A549 (cell line): ENCODE data around the gene TTC24. TPM values are rescaled to one million over a fixed set of nuclear protein-coding genes. Genes with fewer than 3 reads are reported as not detected.

Source experiments
- ATAC-seq, 2 experiments: fragments of 200-7000 bp in 1 of 2; fragments of >200 bp in 1 of 2; cut with Nextera tagmentation in 1 of 2; cut with Tn5 transposase in 1 of 2; 3 replicates each; pipeline versions ENCODE4 v1.8.0 to v1.9.1; 2018 to 2020; ENCODE audit warnings: mild to moderate bottlenecking in 1 of 2, moderate library complexity in 1 of 2
- CTCF ChIA-PET: fragments of 300-600 bp; sonication (Branson Sonifier 250); formaldehyde crosslinking; extraction: SDS; loops from one replicate; lab custom pipeline; 2021; ENCODE audit warnings: antibody characterized with exemption, inconsistent platforms; lab: Yijun Ruan, JAX
- POLR2A ChIA-PET: fragments of 350-600 bp; formaldehyde crosslinking; extraction: SDS; loops from one replicate; lab custom pipeline; 2021; ENCODE audit warnings: antibody characterized with exemption, inconsistent platforms; lab: Yijun Ruan, JAX
- DNase-seq, 2 experiments: peaks; one replicate each; pipeline versions ENCODE4 v3.0.0 to v3.0.0-alpha.2; 2011 to 2016; ENCODE audit warnings: low read depth in 1 of 2, low spot score in 1 of 2
- FAIRE-seq: peaks from 2 replicates; lab custom pipeline; 2011; peaks lifted over from hg19 to GRCh38; lab: Jason Lieb, UNC
- H3K27ac ChIP-seq, 2 experiments: fragments of >200 bp; sonication (Bioruptor Twin); formaldehyde crosslinking; 3 replicates each; pipeline ENCODE4 v1.5.1; 2016 to 2017
- H3K4me1 ChIP-seq: fragments of >200 bp; sonication (Bioruptor Twin); formaldehyde crosslinking; 3 replicates; pipeline ENCODE4 v1.6.1; 2016
- H3K4me2 ChIP-seq: fragments of >200 bp; sonication (Bioruptor Twin); formaldehyde crosslinking; 3 replicates; pipeline ENCODE4 v1.6.1; 2016
- H3K4me3 ChIP-seq: fragments of >200 bp; sonication (Bioruptor Twin); formaldehyde crosslinking; 3 replicates; pipeline ENCODE4 v1.5.1; 2016
- H3K9me3 ChIP-seq: fragments of >200 bp; sonication (Bioruptor Twin); formaldehyde crosslinking; 3 replicates; pipeline ENCODE4 v1.6.1; 2016
- CBX8 ChIP-seq: fragments of 200-600 bp; sonication (generic); IDR thresholded peaks from 2 replicates; pipeline ENCODE4 v1.6.1; 2016
- CHD2 ChIP-seq: fragments of 150-350 bp; IDR thresholded peaks from 2 replicates; pipeline ENCODE4 v1.6.1; 2014; ENCODE audit warnings: low read length; ENCODE audit not compliant: partially characterized antibody
- CHD4 ChIP-seq: fragments of 200-600 bp; sonication (generic); IDR thresholded peaks from 2 replicates; pipeline ENCODE4 v1.6.1; 2016; ENCODE audit warnings: antibody characterized with exemption, mild to moderate bottlenecking, borderline replicate concordance
- EHMT2 ChIP-seq: fragments of 200-600 bp; sonication (generic); IDR thresholded peaks from 2 replicates; pipeline ENCODE4 v1.6.1; 2016; ENCODE audit warnings: antibody characterized with exemption, low read depth, mild to moderate bottlenecking, moderate library complexity
- ESRRA ChIP-seq: fragments of 150-350 bp; IDR thresholded peaks from 2 replicates; pipeline ENCODE4 v1.6.1; 2014; ENCODE audit warnings: mild to moderate bottlenecking, low read length, borderline replicate concordance
- HOXB5 ChIP-seq: fragments of 250-450 bp; sonication (Bioruptor Pico); IDR thresholded peaks from 2 replicates; pipeline ENCODE4 v1.5.0; 2020; ENCODE audit warnings: mild to moderate bottlenecking, moderate library complexity
- JUN ChIP-seq, 2 experiments: fragments of >200 bp; sonication (Bioruptor Twin); formaldehyde crosslinking; IDR thresholded peaks; 2 replicates in 1 of 2; 3 replicates in 1 of 2; pipeline ENCODE4 v1.6.1; 2016 to 2017
- JUNB ChIP-seq: fragments of >200 bp; sonication (Bioruptor Twin); formaldehyde crosslinking; IDR thresholded peaks from 2 replicates; pipeline ENCODE4 v1.6.1; 2016
- KDM1A ChIP-seq: fragments of 200-600 bp; sonication (generic); IDR thresholded peaks from 2 replicates; pipeline ENCODE4 v1.6.1; 2016; ENCODE audit warnings: low read depth, mild to moderate bottlenecking
- RAD21 ChIP-seq, 2 experiments: fragments of >200 bp in 1 of 2; sonication (Bioruptor Twin) in 1 of 2; formaldehyde crosslinking in 1 of 2; IDR thresholded peaks in 1 of 2; conservative IDR thresholded peaks in 1 of 2; 2 replicates in 1 of 2; 3 replicates in 1 of 2; pipeline ENCODE4 v1.6.1; 2012 to 2018; ENCODE audit warnings: inconsistent platforms in 1 of 2
- RARB ChIP-seq: fragments of 250-450 bp; sonication (Bioruptor Pico); IDR thresholded peaks from 2 replicates; pipeline ENCODE4 v1.8.0; 2021; ENCODE audit warnings: mild to moderate bottlenecking, moderate library complexity
- RFX5 ChIP-seq: fragments of 450-650 bp; IDR thresholded peaks from 2 replicates; pipeline ENCODE4 v1.7.1; 2014; ENCODE audit warnings: antibody characterized with exemption, mild to moderate bottlenecking, moderate library complexity
- SMC3 ChIP-seq: fragments of >200 bp; sonication (Bioruptor Twin); formaldehyde crosslinking; IDR thresholded peaks from 3 replicates; pipeline ENCODE4 v1.6.1; 2018; ENCODE audit warnings: inconsistent platforms
- TP53 ChIP-seq: fragments of 250-450 bp; sonication (Bioruptor Pico); IDR thresholded peaks from 2 replicates; pipeline ENCODE4 v1.5.0; 2021; ENCODE audit warnings: mild to moderate bottlenecking, moderate library complexity
- ZC3H11A ChIP-seq: fragments of 450-650 bp; IDR thresholded peaks from 2 replicates; pipeline ENCODE4 v1.6.1; 2014; ENCODE audit warnings: antibody characterized with exemption, mild to moderate bottlenecking
- ZFP36 ChIP-seq: fragments of 450-650 bp; IDR thresholded peaks from 2 replicates; pipeline ENCODE4 v1.6.1; 2014; ENCODE audit warnings: borderline replicate concordance; ENCODE audit not compliant: partially characterized antibody
- ZNF302 ChIP-seq: fragments of 250-450 bp; sonication (Bioruptor Pico); IDR thresholded peaks from 2 replicates; pipeline ENCODE4 v1.9.0; 2021; ENCODE audit warnings: inconsistent platforms, mild to moderate bottlenecking, moderate library complexity
- ZSCAN20 ChIP-seq: fragments of 250-450 bp; sonication (Bioruptor Pico); IDR thresholded peaks from 2 replicates; pipeline ENCODE4 v1.8.0; 2022; ENCODE audit warnings: mild to moderate bottlenecking, moderate library complexity
- WGBS: methylation state at CpG from one replicate; pipeline ENCODE4 v1.1.6; 2017; ENCODE audit errors: missing lambda C conversion rate; 5-methylcytosine and 5-hydroxymethylcytosine counted together
- polyA plus RNA-seq, 4 experiments: library from polyadenylated mRNA; depleted of rRNA in 3 of 4; stranded (reverse); fragments of >200 nt; fragmentation: RNase III in 1 of 4; extraction: RNeasy Plus Mini Kit Qiagen cat#74134 plus additional on column Dnase treatment in 1 of 4; gene quantifications; 2 replicates in 3 of 4; 3 replicates in 1 of 4; pipeline ENCODE4 v1.2.3, GENCODE V29; 2011 to 2017
- TF ChIP-seq, protein P1 (sequence below): IDR thresholded peaks from 2 replicates; pipeline ENCODE4 v1.6.1; 2012
- TF ChIP-seq, protein P2 (sequence below): fragments of 250-450 bp; sonication (Bioruptor Pico); IDR thresholded peaks from 2 replicates; pipeline ENCODE4 v1.5.0; 2020; ENCODE audit warnings: low read depth, mild to moderate bottlenecking, moderate library complexity

Gene TTC24
- polyA plus RNA-seq, 2 of the 4 experiments (the other 2 are of a cell fraction), result not detected

DNA sequence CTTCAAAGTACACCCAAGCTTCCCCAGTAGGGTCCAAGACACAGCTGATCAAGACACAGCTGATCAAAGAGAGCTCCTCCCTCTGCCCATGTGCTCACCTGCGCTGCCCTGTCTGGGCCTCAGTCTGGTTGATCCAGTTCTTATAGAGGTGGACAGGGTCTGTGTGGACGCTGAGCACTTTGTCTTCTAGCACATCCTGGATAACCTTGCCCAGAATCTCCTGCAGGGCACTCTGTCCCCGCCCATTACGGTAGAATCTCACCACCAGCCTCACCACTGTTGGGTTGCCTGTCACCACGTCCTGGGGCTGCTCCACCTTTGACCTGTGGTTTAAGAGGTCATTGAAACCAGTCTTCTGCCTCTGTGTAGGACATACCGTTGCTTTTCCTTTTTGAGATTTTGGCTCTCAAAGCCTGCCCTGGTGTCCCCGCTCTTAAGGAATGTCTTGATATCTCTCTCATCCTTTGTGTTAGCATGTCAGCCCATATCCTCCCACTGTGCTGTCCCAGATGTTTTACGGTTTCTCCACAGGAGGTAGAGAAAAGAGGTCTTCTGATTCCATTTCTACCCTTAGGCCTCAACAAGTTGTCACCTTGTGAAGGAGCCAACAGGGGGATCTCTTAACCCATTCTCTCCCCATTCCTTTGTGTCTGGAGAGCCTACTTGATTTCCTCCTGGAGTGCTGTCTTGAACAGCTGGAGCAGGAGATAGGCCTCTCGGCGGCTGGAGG lies 40.6 kb upstream of the TTC24 start:
- TF ChIP-seq CHD2, result no peak
- TF ChIP-seq, all 56 proteins: peak for 0
- H3K4me3 ChIP-seq, result no peak overlapping the region
- ChIA-PET CTCF (interaction anchor here (1.8 to 1.9 kb wide), 2 partner anchors 15 to 58 kb away, joined by 4 to 5 read pairs; no protein-coding TSS in a partner anchor), POLR2A (no interaction called here)
- DNase-seq (no peak), FAIRE-seq (no peak), ATAC-seq (no peak)
- no peaks in the 10 kb centered on the region for H3K4me1 ChIP-seq
- H3K9me3 ChIP-seq, result no peaks in the 10 kb centered on the region
- no peak overlapping the region for H3K4me2 ChIP-seq
- 85% methylated on average over 8 of the region's 10 CpGs for WGBS
- no peak overlapping the region for H3K27ac ChIP-seq

DNA sequence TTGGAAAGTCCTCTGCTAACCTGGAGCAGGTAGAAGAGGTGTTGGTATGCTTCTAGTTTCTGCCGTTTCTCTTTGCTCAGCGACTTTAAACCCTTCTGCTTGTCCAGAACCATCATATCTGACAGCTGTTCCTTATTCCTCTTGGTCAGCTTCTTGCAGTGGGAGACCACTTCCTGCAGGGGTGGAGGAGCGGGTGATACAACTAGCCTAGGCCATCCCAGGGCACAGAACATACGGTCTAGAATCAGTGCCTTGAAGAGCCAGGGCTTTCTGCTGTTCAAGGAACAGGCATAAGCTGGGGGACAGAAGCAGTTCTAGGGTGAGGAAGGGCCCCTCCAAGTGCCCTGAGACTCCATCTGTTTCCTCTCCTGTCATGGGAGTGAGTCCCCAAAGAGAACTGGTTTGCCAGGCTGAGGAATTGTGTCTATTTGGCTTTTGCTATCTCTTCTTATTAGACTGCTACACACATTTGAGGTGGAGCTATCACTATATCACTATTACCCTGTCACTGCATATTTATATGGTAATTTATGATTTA lies 39.6 kb upstream of the TTC24 start:
- Histone ChIP-seq H3K27ac (no peak overlapping the region), H3K4me3 (no peak overlapping the region), H3K4me1 (no peaks in the 10 kb centered on the region), H3K9me3 (no peaks in the 10 kb centered on the region), H3K4me2 (no peak overlapping the region)
- POLR2A ChIA-PET, result no interaction called here
- WGBS, result 92% methylated on average over 4 of the region's 4 CpGs
- TF ChIP-seq EHMT2 (no peak), ZNF302 (CRISPR knock-in tag) (no peak), CHD4 (no peak), TP53 (CRISPR knock-in tag) (no peak), RFX5 (no peak), CHD2 (no peak), SMC3 (no peak), RAD21 (conservative IDR thresholded peaks at IDR 0.05 in 1 of 2, IDR thresholded peaks at IDR 0.05 in 1 of 2) (no peak), JUN (IDR thresholded peaks at IDR 0.05) (no peak), RARB (CRISPR knock-in tag) (no peak)
- TF ChIP-seq, protein P1, sequence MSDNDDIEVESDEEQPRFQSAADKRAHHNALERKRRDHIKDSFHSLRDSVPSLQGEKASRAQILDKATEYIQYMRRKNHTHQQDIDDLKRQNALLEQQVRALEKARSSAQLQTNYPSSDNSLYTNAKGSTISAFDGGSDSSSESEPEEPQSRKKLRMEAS, result no peak
- CTCF ChIA-PET, result interaction anchor here (1.8 to 2.3 kb wide), 3 partner anchors 13 to 59 kb away, joined by 4 to 9 read pairs (median 5); no protein-coding TSS in a partner anchor
- ATAC-seq (no peak), DNase-seq (no peak), FAIRE-seq (no peak)

DNA sequence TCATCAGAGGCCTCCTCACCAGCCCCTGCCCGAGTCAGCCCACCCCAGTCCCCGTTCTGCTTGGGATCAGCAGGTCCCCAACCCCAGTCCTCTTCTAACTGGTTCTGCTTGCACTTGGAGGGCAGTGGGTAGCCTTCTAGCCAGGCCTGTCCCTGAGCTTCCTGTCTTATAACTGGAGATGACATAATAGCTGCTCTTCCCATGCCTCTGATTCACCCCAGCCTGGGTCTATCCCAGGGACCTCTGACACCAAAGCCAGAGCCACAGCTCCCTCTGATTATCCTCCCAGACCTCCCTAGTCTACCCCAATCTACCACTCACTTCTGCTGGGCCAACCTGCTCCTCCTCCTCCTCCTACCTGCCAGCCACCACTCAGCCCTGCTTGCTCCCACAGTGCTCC lies 38.6 kb upstream of the TTC24 start:
- Histone ChIP-seq H3K4me2 (no peak overlapping the region), H3K4me1 (no peaks in the 10 kb centered on the region), H3K9me3 (no peaks in the 10 kb centered on the region), H3K27ac (no peak overlapping the region), H3K4me3 (no peak overlapping the region)
- DNase-seq (no peak), ATAC-seq (no peak), FAIRE-seq (no peak)
- TF ChIP-seq ZC3H11A, result no peak
- TF ChIP-seq JUNB, result no peak
- no peak for TF ChIP-seq ZSCAN20 (CRISPR knock-in tag)
- no peak for TF ChIP-seq RFX5
- TF ChIP-seq JUN (IDR thresholded peaks at IDR 0.05), result no peak
- TF ChIP-seq CBX8, result no peak
- TF ChIP-seq ESRRA, result no peak
- no peak for TF ChIP-seq ZFP36
- TF ChIP-seq ZNF302 (CRISPR knock-in tag), result no peak
- no peak for TF ChIP-seq KDM1A
- TF ChIP-seq, protein P2, sequence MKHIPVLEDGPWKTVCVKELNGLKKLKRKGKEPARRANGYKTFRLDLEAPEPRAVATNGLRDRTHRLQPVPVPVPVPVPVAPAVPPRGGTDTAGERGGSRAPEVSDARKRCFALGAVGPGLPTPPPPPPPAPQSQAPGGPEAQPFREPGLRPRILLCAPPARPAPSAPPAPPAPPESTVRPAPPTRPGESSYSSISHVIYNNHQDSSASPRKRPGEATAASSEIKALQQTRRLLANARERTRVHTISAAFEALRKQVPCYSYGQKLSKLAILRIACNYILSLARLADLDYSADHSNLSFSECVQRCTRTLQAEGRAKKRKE (CRISPR knock-in tag), result no peak
- no peak for TF ChIP-seq HOXB5 (CRISPR knock-in tag)
- WGBS, result 79% methylated on average over 2 of the region's 2 CpGs
- ChIA-PET POLR2A (no interaction called here), CTCF (interaction anchor here (0.8 to 2.3 kb wide), 5 partner anchors 10 to 95 kb away, joined by 3 to 9 read pairs (median 3); partner anchors contain the start of gene MEF2D)
